PC-3 (cell line): ENCODE measurements around the gene HNRNPA3. TPM values are rescaled to one million over a fixed set of nuclear protein-coding genes. Genes with fewer than 3 reads are reported as not detected.
"Not testable (repeated sequence)": the region's sequence is repeated elsewhere in the genome, so short reads cannot be mapped to it uniquely, and the experiment has no call there.

Experiments used
- ATAC-seq: fragments of 200-7000 bp; cut with Tn5 transposase; 2 replicates; pipeline ENCODE4 v1.9.1; 2020; ENCODE audit warnings: mild to moderate bottlenecking, moderate library complexity
- BruUV-seq: library from RNA; stranded (reverse); fragments of 400-500 nt; replicated peaks from 2 replicates; lab custom pipeline; 2021; lab: Mats Ljungman, UMichigan
- CTCF ChIA-PET: fragments of 300-600 bp; sonication (Branson Sonifier 250); formaldehyde crosslinking; loops from one replicate; lab custom pipeline; 2022; ENCODE audit warnings: antibody characterized with exemption; lab: Charles Lee
- POLR2A ChIA-PET: fragments of 300-600 bp; sonication (Branson Sonifier 250); formaldehyde crosslinking; loops from one replicate; lab custom pipeline; 2022; ENCODE audit warnings: antibody characterized with exemption; ENCODE audit not compliant: unreplicated experiment; lab: Charles Lee
- DNase-seq: peaks from one replicate; pipeline ENCODE4 v3.0.0-alpha.2; 2015
- H2AFZ ChIP-seq: fragments of 300-600 bp; sonication (generic); 2 replicates; pipeline ENCODE4 v1.6.0; 2016; ENCODE audit warnings: antibody characterized with exemption, low read length
- H3F3A ChIP-seq: fragments of 300-600 bp; sonication (generic); one replicate; pipeline ENCODE4 v1.6.0; 2017; ENCODE audit warnings: antibody characterized with exemption, low read length, control low read depth, mild to moderate bottlenecking; ENCODE audit not compliant: unreplicated experiment
- H3K27ac ChIP-seq: fragments of 300-600 bp; sonication (generic); 2 replicates; pipeline ENCODE4 v1.5.1; 2016; ENCODE audit warnings: mild to moderate bottlenecking, low read length
- H3K27me3 ChIP-seq: fragments of 300-600 bp; sonication (generic); 2 replicates; pipeline ENCODE4 v1.6.1; 2016; ENCODE audit warnings: low read length, mixed read lengths
- H3K36me3 ChIP-seq: fragments of 300-600 bp; sonication (generic); 2 replicates; pipeline ENCODE4 v1.6.1; 2016; ENCODE audit warnings: low read depth, mixed run types, low read length, mixed read lengths
- H3K4me1 ChIP-seq: fragments of 300-600 bp; sonication (generic); 2 replicates; pipeline ENCODE4 v1.5.1; 2016; ENCODE audit warnings: low read length; ENCODE audit not compliant: insufficient read depth
- H3K4me2 ChIP-seq: fragments of 300-600 bp; sonication (generic); 2 replicates; pipeline ENCODE4 v1.6.0; 2016; ENCODE audit warnings: low read length
- H3K4me3 ChIP-seq: fragments of 300-600 bp; sonication (generic); 2 replicates; pipeline ENCODE4 v1.5.1; 2016; ENCODE audit warnings: mild to moderate bottlenecking, low read length, mixed read lengths
- H3K79me2 ChIP-seq: fragments of 300-600 bp; sonication (generic); 2 replicates; pipeline ENCODE4 v1.6.1; 2017; ENCODE audit warnings: low read length, mixed read lengths
- H3K9ac ChIP-seq: fragments of 300-600 bp; sonication (generic); 2 replicates; pipeline ENCODE4 v1.6.0; 2016; ENCODE audit warnings: mild to moderate bottlenecking, low read length
- H3K9me2 ChIP-seq: fragments of 300-600 bp; sonication (generic); replicated peaks from 2 replicates; pipeline ENCODE4 v1.6.1; 2016; ENCODE audit warnings: mixed run types, low read length, mixed read lengths
- H3K9me3 ChIP-seq: fragments of 300-600 bp; sonication (generic); 2 replicates; pipeline ENCODE4 v1.6.1; 2016; ENCODE audit warnings: low read length, mixed read lengths
- H4K20me1 ChIP-seq: fragments of 300-600 bp; sonication (generic); 2 replicates; pipeline ENCODE4 v1.6.1; 2016; ENCODE audit warnings: low read length, mixed read lengths
- CTCF ChIP-seq: fragments of 300-600 bp; sonication (generic); conservative IDR thresholded peaks from 2 replicates; pipeline ENCODE4 v1.5.1; 2017; ENCODE audit warnings: antibody characterized with exemption, low read depth, mild to moderate bottlenecking, low read length
- EZH2 ChIP-seq: fragments of 300-600 bp; sonication (generic); IDR thresholded peaks from one replicate; pipeline ENCODE4 v1.6.1; 2017; ENCODE audit warnings: antibody characterized with exemption, mild to moderate bottlenecking, low read length; ENCODE audit not compliant: unreplicated experiment
- EZH2phosphoT487 ChIP-seq: fragments of 300-600 bp; sonication (generic); IDR thresholded peaks from 2 replicates; pipeline ENCODE4 v1.6.1; 2018; ENCODE audit warnings: mild to moderate bottlenecking, antibody characterized with exemption, low read length, borderline replicate concordance
- intact Hi-C: fragments of 100-400 bp; cut with micrococcal nuclease; formaldehyde crosslinking; loops from 2 replicates; pipeline ENCODE4 v1.9.0; 2023
- total RNA-seq: library from RNA; depleted of rRNA; stranded (reverse); fragments of >200 nt; gene quantifications from 2 replicates; pipeline ENCODE4 v1.2.3, GENCODE V29; 2014

Gene HNRNPA3
- total RNA-seq, 1 experiment from 2014 or later: 50.3 TPM

- Histone ChIP-seq H3K9me3 (no peaks in the 10 kb centered on the region), H3K27ac (peak within 1 kb of the TSS; percentile 95), H3K4me1 (peaks cover 28% of the 10 kb centered on the region), H2AFZ (peak within 1 kb of the TSS; percentile 88), H4K20me1 (peaks cover 30% of the 10 kb centered on the region), H3K27me3 (no peaks in the 10 kb centered on the region), H3K4me2 (peak within 1 kb of the TSS; percentile 87), H3K79me2 (peaks cover 50% of the 10 kb centered on the region), H3K36me3 (no peaks in the 10 kb centered on the region), H3K9me2 (no peaks in the 10 kb centered on the region), H3K9ac (peak within 1 kb of the TSS; percentile 99), H3K4me3 (peak within 1 kb of the TSS; percentile 81), H3F3A (no peaks in the 10 kb centered on the region)
- DNase-seq: peak; percentile 86
- TF ChIP-seq EZH2phosphoT487: no peak
- peak; percentile 71 for TF ChIP-seq CTCF
- TF ChIP-seq EZH2: no peak
- peak; percentile 72 for ATAC-seq
- POLR2A ChIA-PET: interaction anchor here (0.6 to 1.0 kb wide), 7 partner anchors 20 to 150 kb away, joined by 3 to 21 read pairs (median 5); no protein-coding TSS in a partner anchor
- TSS peak; percentile 96 for BruUV-seq
- intact Hi-C loops: loop anchor here (1.0 to 5.0 kb wide), 3 partner anchors 38 to 152 kb away; no protein-coding TSS in a partner anchor
- CTCF ChIA-PET: interaction anchor here (0.9 kb wide), 1 partner anchor 100 kb away, joined by 6 read pairs; no protein-coding TSS in a partner anchor
Observed at GRCh38 chr2:177264693-177265587, 52.3 kb downstream of the HNRNPA3 start, which contains the start of gene NFE2L2. TSS of gene NFE2L2 (minus strand) at chr2:177264727. CDS start at chr2:177264576, 151 bp downstream.

- intact Hi-C loops: loop anchor here (1.0 to 5.0 kb wide), 2 partner anchors 67 to 151 kb away; no protein-coding TSS in a partner anchor
- no peaks in the 10 kb centered on the region for H3K27me3 ChIP-seq
- H3K79me2 ChIP-seq: peaks cover 38% of the 10 kb centered on the region
- H4K20me1 ChIP-seq: peaks cover 21% of the 10 kb centered on the region
- no TSS peak for BruUV-seq
- TF ChIP-seq EZH2phosphoT487 (no peak), CTCF (no peak), EZH2 (no peak)
- H2AFZ ChIP-seq: peak overlapping the region; percentile 88; the same call in 1 of the 2 replicates
- H3K4me2 ChIP-seq: peak overlapping the region; percentile 87
- H3K4me3 ChIP-seq: peak overlapping the region; percentile 81
- no peak overlapping the region for H3K27ac ChIP-seq
- POLR2A ChIA-PET: no interaction called here
- H3K9me3 ChIP-seq: no peaks in the 10 kb centered on the region
- H3K9me2 ChIP-seq: no peaks in the 10 kb centered on the region
- H3F3A ChIP-seq: no peaks in the 10 kb centered on the region
- ATAC-seq (no peak), DNase-seq (no peak)
- peak overlapping the region; percentile 99 for H3K9ac ChIP-seq
- H3K4me1 ChIP-seq: peaks cover 27% of the 10 kb centered on the region
- H3K36me3 ChIP-seq: no peaks in the 10 kb centered on the region
- CTCF ChIA-PET: no interaction called here
Observed at GRCh38 chr2:177265824-177266817, 53.5 kb downstream of the HNRNPA3 start.

GRCh38 chr2:177266955-177267354, 54.4 kb downstream of the HNRNPA3 start:
- H3K27me3 ChIP-seq, H3K36me3 ChIP-seq, H3K27ac ChIP-seq, ATAC-seq, POLR2A ChIA-PET, H3K4me3 ChIP-seq, H2AFZ ChIP-seq, H3K9ac ChIP-seq, BruUV-seq, H3K9me2 ChIP-seq, DNase-seq, H3K4me2 ChIP-seq, H3F3A ChIP-seq, H3K9me3 ChIP-seq, CTCF ChIA-PET: not testable (repeated sequence)
- peaks cover 30% of the 10 kb centered on the region for H3K79me2 ChIP-seq
- peaks cover 13% of the 10 kb centered on the region for H4K20me1 ChIP-seq
- H3K4me1 ChIP-seq: peaks cover 19% of the 10 kb centered on the region
- intact Hi-C loops: loop anchor here (5.0 kb wide), 1 partner anchor 150 kb away; no protein-coding TSS in a partner anchor
